Astrocyte of the spinal cord (primary cell): ENCODE results near the gene SDR42E2.

Source experiments
- DNase-seq: peaks from one replicate; pipeline ENCODE4 v3.0.0; 2011; ENCODE audit warnings: low read depth, low spot score
- H3K4me3 ChIP-seq: 2 replicates; pipeline ENCODE4 v1.5.1; 2011; ENCODE audit warnings: low read depth, mild to moderate bottlenecking, low read length, moderate library complexity
- in situ Hi-C: cut with HindIII; loops from 2 replicates; pipeline ENCODE4 v1.10.0; 2017; ENCODE audit warnings: low sequenced_read_pairs
- TF ChIP-seq, protein P1 (sequence below): IDR thresholded peaks from 2 replicates; pipeline ENCODE4 v1.5.1; 2012; ENCODE audit warnings: low read depth, mild to moderate bottlenecking, low read length, inconsistent platforms

Gene SDR42E2

DNA sequence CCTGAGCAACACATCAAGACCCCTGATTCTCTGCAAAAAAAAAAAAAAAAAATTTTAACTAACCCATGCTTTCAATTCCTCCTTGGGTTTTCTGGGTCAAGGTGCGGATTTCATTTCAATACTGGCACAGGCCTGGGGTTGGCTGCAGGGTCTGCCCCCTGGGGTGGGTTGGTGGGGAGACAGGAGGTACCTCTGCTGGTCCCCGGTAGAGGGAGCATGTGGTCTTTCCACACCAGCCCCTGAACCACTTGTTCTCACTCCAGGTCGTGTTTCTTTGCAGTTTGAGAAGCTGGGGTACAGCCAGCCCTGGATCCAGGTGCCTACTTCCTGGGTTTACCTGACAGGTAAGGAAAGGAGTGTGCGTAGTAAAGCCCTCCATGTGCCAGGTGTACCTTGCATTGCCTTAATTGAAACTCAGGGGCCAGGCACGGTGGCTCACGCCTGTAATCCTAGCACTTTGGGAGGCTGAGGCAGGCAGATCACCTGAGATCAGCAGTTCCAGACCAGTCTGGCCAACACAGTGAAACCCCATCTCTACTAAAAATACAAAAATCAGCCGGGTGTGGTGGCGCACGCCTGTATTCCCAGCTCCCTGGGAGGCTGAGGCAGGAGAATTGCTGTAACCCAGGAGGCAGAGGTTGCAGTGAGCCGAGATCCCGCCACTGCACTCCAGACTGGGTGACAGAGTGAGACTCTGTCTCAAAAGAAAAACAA, 21.8 kb downstream of the SDR42E2 start:
- in situ Hi-C loops: no loop called here
- H3K4me3 ChIP-seq: no peak overlapping the region
- TF ChIP-seq, protein P1, sequence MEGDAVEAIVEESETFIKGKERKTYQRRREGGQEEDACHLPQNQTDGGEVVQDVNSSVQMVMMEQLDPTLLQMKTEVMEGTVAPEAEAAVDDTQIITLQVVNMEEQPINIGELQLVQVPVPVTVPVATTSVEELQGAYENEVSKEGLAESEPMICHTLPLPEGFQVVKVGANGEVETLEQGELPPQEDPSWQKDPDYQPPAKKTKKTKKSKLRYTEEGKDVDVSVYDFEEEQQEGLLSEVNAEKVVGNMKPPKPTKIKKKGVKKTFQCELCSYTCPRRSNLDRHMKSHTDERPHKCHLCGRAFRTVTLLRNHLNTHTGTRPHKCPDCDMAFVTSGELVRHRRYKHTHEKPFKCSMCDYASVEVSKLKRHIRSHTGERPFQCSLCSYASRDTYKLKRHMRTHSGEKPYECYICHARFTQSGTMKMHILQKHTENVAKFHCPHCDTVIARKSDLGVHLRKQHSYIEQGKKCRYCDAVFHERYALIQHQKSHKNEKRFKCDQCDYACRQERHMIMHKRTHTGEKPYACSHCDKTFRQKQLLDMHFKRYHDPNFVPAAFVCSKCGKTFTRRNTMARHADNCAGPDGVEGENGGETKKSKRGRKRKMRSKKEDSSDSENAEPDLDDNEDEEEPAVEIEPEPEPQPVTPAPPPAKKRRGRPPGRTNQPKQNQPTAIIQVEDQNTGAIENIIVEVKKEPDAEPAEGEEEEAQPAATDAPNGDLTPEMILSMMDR: peak; percentile 30
- DNase-seq: no peak

DNA sequence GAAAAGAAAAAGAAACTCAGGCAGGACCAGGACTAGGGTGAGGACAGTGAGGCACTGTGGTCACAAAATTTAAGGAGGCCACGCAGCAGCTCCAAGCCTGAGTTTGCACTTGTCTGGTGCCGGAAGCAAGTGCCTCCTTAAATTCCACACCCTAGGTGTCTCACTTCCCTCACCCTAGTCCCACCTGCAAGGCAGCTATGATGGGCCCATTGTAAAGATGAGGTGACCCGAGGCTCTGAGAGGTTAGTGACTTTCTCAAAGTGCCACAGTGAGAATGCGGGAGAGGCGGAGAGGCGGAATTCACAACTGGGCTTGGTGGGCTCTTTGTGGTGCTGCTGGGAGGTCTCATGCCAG, 22.3 kb downstream of the SDR42E2 start:
- H3K4me3 ChIP-seq: no peak overlapping the region
- in situ Hi-C loops: no loop called here
- TF ChIP-seq, protein P1: no peak

DNA sequence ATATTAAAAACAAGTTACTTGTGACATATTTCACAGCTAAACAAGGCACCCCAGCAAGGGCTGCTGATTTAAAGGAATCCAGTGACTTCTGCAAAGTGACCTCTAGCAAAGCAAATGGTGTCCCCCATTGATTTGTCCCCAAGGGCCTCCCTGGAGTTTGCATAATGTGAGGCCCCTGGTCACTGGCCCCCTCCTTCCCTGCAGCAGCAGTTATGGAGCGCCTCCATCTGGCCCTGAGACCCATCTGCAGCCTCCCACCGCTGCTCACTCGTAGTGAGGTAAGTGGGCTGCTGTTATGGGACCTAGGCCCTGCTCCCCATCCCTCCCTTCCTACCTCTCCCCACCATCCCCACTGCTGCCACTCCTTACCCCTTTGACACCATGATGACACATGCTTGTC, 24.2 kb downstream of the SDR42E2 start:
- no peak overlapping the region for H3K4me3 ChIP-seq
- in situ Hi-C loops: no loop called here
- DNase-seq: no peak
- TF ChIP-seq, protein P1: peak; percentile 29

More for the DNA sequence above, 22.3 kb downstream of the SDR42E2 start:
- no peak for DNase-seq

DNA sequence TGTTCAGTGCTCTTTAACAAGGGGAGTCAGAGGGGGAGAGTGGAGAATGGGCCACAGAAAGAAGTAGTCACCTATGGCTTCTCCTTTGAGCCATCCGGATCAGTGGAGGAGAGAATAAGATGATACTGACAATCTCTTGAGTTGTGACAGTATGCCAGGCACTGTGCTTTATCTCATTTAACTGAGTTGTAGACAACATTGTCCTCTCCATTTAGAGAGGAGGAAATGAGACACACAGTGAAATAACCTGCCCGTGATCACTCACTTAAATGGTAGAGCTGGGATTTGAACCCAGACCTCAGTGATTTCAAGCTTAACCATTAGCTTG, 25.9 kb downstream of the SDR42E2 start:
- TF ChIP-seq, protein P1: no peak
- no peak overlapping the region for H3K4me3 ChIP-seq
- no peak for DNase-seq
- in situ Hi-C loops: no loop called here

DNA sequence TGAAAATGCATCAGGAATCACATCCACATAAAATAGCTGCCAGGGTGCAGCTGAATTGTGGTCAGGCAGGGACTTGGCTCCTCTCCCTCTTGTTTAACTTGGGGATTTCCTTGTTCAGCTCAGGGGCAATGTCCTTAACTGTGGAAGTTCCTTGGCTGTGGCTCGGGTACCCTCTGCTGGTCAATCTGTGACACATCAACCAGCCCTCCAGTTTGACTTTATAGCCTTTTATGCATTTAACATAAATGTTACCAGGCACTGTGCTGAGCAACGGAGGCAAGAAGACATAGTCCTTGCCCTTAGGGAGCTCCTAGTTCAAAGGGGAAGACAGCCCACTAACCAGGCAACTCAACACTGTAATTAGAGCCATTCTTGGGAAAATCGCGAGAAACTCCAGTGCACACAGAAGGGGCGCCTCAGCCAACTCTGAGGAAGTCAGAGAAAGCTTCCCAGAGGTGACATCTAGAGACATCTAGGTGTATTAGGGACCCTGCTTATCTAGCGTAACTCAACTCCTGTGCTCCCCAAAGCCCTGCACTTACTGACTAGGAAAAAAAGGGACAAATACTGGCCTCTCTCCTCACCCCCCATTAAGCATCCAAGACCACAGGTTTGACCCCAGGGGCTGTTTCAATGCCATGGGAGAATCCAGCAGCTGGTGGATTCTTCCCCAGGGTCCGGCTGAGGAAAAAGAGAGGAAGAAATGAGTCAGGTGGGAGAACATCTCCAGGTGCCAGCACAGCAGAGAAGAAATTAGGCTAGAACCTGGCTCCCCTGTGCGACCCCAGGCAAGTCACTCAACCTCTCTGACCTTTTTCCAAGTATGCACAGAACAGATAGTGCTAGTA, 26.5 kb downstream of the SDR42E2 start:
- TF ChIP-seq, protein P1: peak; percentile 88
- no peak overlapping the region for H3K4me3 ChIP-seq
- peak; percentile 91 for DNase-seq
- in situ Hi-C loops: no loop called here

DNA sequence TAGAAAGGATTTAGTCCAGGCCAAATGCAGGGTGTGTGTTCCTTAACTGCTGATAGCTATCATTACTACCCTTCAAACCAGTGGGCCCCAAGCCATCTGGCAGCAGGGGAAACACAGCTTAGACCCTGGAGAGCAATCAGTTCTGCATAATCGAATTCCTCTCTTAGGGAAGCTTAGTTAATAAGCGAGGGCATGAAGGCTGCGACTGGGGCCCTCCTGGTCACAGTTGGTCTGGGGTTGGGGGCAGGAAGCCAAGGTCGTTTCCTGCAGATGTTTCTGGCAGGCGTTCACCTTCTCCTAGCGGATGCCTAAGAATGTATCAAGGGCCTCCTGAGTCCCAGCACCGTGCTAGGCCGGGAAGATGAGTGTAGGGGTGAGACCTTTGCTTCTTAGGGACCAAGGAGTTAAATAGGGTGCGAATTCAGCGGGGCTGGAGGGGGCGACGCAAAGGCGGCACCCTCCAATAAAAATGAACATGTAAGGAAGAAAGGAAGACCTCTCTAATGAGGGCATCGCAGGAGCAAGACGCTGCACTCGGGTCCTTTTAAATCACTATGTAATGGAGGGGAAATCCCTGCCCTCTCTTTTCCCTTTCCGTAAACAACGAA, 27.3 kb downstream of the SDR42E2 start:
- DNase-seq: peak; percentile 44
- in situ Hi-C loops: no loop called here
- TF ChIP-seq, protein P1: no peak
- H3K4me3 ChIP-seq: peak overlapping the region; percentile 51
